Kidney (tissue), 14 donors: ENCODE measurements around the gene PCMT1. TPM values are rescaled to one million over a fixed set of nuclear protein-coding genes. Genes with fewer than 3 reads are reported as not detected.
"Not testable (repeated sequence)": the region's sequence is repeated elsewhere in the genome, so short reads cannot be mapped to it uniquely, and the experiment has no call there.

Source experiments
- DNase-seq, 5 donors: peaks; one replicate each; pipeline ENCODE4 v3.0.0-alpha.2; 2013 to 2020
- FAIRE-seq: peaks from 2 replicates; lab custom pipeline; 2012; peaks lifted over from hg19 to GRCh38; lab: Jason Lieb, UNC
- H3K27ac ChIP-seq, 2 donors: one replicate each; pipeline ENCODE4 v1.7.0; 2013; ENCODE audit warnings: low read depth in 2 of 2, low read length in 2 of 2, inconsistent platforms in 1 of 2
- H3K27me3 ChIP-seq: one replicate; pipeline ENCODE4 v1.7.1; 2013; ENCODE audit warnings: low read length, inconsistent platforms; ENCODE audit not compliant: control insufficient read depth, insufficient read depth
- H3K36me3 ChIP-seq, 3 donors: one replicate each; pipeline versions ENCODE4 v1.7.0 to v1.7.1; 2013; ENCODE audit warnings: low read length in 3 of 3, control low read depth in 1 of 3, inconsistent platforms in 1 of 3; ENCODE audit not compliant: insufficient read depth in 3 of 3, control insufficient read depth in 2 of 3
- H3K4me1 ChIP-seq, 3 donors: one replicate each; pipeline versions ENCODE4 v1.7.0 to v1.7.1; 2013; ENCODE audit warnings: low read length in 3 of 3, inconsistent platforms in 1 of 3, low read depth in 1 of 3; ENCODE audit not compliant: control insufficient read depth in 2 of 3, insufficient read depth in 2 of 3
- H3K4me3 ChIP-seq, 3 donors: one replicate each; pipeline versions ENCODE4 v1.7.0 to v1.8.1; 2013; ENCODE audit warnings: low read length in 3 of 3, control low read depth in 1 of 3, inconsistent platforms in 1 of 3
- H3K9ac ChIP-seq, 3 donors: one replicate each; pipeline versions ENCODE4 v1.7.0 to v1.7.1; 2013; ENCODE audit warnings: low read length in 3 of 3, control low read depth in 1 of 3, inconsistent platforms in 1 of 3
- H3K9me3 ChIP-seq, 3 donors: one replicate each; pipeline versions ENCODE4 v1.7.0 to v1.7.1; 2013; ENCODE audit warnings: low read length in 3 of 3, control low read depth in 1 of 3, inconsistent platforms in 1 of 3; ENCODE audit not compliant: control insufficient read depth in 2 of 3, insufficient read depth in 1 of 3
- CTCF ChIP-seq: IDR thresholded peaks from 3 replicates; pipeline ENCODE4 v1.5.1; 2012; ENCODE audit warnings: mild to moderate bottlenecking, moderate library complexity, borderline replicate concordance; ENCODE audit not compliant: insufficient read depth; ENCODE audit errors: extremely low read depth
- intact Hi-C: fragments of 100-400 bp; cut with DNase I; formaldehyde crosslinking; loops from one replicate; pipeline ENCODE4 v1.11.1; 2022
- polyA plus RNA-seq: library from polyadenylated mRNA; stranded (reverse); fragments of 350-450 nt; fragmentation: Illumina TruSeq; extraction: RNeasy Lipid Tissue Mini Kit (QIAGEN cat#74804); gene quantifications from one replicate; pipeline ENCODE4 v1.2.3, GENCODE V29; 2014; ENCODE audit warnings: low read depth, low replicate concordance; ENCODE audit not compliant: insufficient read depth
- total RNA-seq: library from RNA; stranded (reverse); fragmentation: NEBNext Ultra II Directional; extraction: Animal tissue kit (Norgen Biotek cat#: 25700); gene quantifications from one replicate; pipeline ENCODE4 v1.2.1, GENCODE V29; 2021
- donor health status: control.
- donor health status: control.
- donor health status: control.
- donor health status: control.
- donor health status: control.
- donor health status: DM: yes; HTN: yes; CAD: no.
- donor health status: Normal renal cell carcinoma (clear cell type).

Gene PCMT1
- total and polyA plus RNA-seq, 2 donors from 2014 or later = 62.8 to 71.2 TPM

- no peaks in the 10 kb centered on the region for H3K27me3 ChIP-seq
- H3K4me1 ChIP-seq = peaks cover 0 to 5% (median 0%) of the 10 kb centered on the region in 3 donors
- FAIRE-seq = no peak
- TF ChIP-seq CTCF = no peak
- no peak overlapping the region for H3K4me3 ChIP-seq
- no peaks in the 10 kb centered on the region for H3K9me3 ChIP-seq
- DNase-seq = no peak
- no peak overlapping the region for H3K9ac ChIP-seq
- no peak overlapping the region for H3K27ac ChIP-seq
- intact Hi-C loops = no loop called here
- H3K36me3 ChIP-seq = peaks cover 0 to 4% (median 0%) of the 10 kb centered on the region in 3 donors
These were observed 102.0 kb downstream of the PCMT1 start for GRCh38 chr6:149851461-149852110.

GRCh38 chr6:149852180-149852579, 102.6 kb downstream of the PCMT1 start:
- Histone ChIP-seq H3K4me3 (no peak overlapping the region), H3K27me3 (no peaks in the 10 kb centered on the region), H3K9me3 (no peaks in the 10 kb centered on the region), H3K36me3 (peaks cover 0 to 4% (median 0%) of the 10 kb centered on the region in 3 donors), H3K9ac (no peak overlapping the region), H3K4me1 (peaks cover 0 to 2% (median 0%) of the 10 kb centered on the region in 3 donors), H3K27ac (no peak overlapping the region)
- FAIRE-seq (no peak), DNase-seq (no peak)
- intact Hi-C loops = no loop called here
- TF ChIP-seq CTCF = no peak

GRCh38 chr6:149852881-149853280, 103.3 kb downstream of the PCMT1 start:
- Histone ChIP-seq H3K9ac (no peak overlapping the region), H3K9me3 (no peaks in the 10 kb centered on the region), H3K4me3 (no peak overlapping the region), H3K27ac (no peak overlapping the region), H3K36me3 (peaks cover 0 to 4% (median 0%) of the 10 kb centered on the region in 3 donors), H3K4me1 (peaks cover 0 to 2% (median 0%) of the 10 kb centered on the region in 3 donors), H3K27me3 (no peaks in the 10 kb centered on the region)
- intact Hi-C loops = no loop called here
- no peak for DNase-seq
- FAIRE-seq = no peak
- no peak for TF ChIP-seq CTCF

- DNase-seq, H3K9me3 ChIP-seq, H3K9ac ChIP-seq, H3K4me1 ChIP-seq, H3K36me3 ChIP-seq, H3K27me3 ChIP-seq, intact Hi-C loops, FAIRE-seq, H3K4me3 ChIP-seq, H3K27ac ChIP-seq: not testable (repeated sequence)
These were observed 104.5 kb downstream of the PCMT1 start for GRCh38 chr6:149854017-149854416.
